GM12865 (cell line): Measurements from ENCODE around the gene PRKCE.
A peak's percentile ranks its signal among the peaks of the same experiment; 100 is the strongest.

Experiments
- DNase-seq: peaks from one replicate; pipeline ENCODE4 v3.0.0; 2010; ENCODE audit warnings: low read depth
- H3K4me3 ChIP-seq: 2 replicates; pipeline ENCODE4 v1.5.1; 2011; ENCODE audit warnings: mild to moderate bottlenecking, low read depth, low read length, control low read depth
- TF ChIP-seq, protein P1 (sequence below): IDR thresholded peaks from 2 replicates; pipeline ENCODE4 v1.5.1; 2011; ENCODE audit warnings: low read length, control low read depth, low read depth, inconsistent platforms; ENCODE audit not compliant: insufficient read depth; ENCODE audit errors: missing control alignments

Gene PRKCE

DNA sequence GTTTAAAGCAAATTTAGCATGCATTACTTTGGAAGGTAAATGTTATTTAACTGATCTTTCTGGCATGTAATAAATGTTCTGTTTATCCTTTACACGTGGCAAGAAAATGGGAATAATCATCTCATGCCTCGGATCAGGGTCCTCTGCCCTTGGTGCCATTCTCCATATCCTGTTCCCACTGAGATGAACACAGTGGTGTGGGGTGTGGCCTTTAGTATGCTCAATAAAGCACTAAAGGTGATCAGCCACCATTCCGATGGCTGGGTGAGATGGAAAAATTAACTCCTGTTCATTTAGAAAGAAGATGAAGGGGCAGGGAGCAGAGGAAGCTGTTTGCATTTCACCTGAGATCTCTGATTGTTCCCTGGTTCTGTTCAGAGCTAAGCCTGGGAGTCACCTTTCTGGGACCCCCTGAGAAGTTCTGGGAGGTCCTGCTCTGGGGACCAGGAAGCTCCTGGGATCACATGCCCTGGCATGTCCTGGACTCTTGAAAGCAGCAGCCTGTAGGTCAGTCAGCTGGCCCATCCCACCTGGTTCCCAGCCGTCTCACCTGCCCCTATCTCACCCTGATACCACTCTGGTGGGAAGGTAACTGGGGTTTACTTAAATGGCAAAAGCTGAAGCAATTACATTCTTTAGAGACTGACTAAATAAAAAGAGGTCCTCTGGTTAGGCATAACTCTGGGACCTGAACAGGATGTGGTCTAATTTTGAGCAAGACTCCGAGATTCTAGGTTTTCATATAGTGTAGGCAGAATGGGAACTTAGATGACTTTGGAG, 356.8 kb downstream of the PRKCE start:
- no peak for DNase-seq

DNA sequence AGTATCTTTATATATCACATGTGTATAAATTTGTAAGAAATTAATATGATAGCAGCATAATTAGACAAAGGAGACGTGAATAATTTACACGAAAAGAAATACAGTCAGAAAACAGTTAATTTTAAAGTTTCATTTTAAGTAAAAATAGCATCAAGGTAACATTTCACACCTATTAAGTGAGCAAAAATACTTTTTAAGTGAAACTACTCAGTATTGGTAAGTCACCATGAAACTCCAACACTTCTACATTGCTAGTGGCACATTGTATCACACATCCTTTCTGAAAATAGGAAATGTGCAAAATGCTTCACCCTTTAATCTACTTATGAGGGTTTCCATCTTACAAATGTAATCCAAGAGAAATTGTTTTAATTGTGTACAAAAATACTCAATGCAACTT, 357.8 kb downstream of the PRKCE start:
- TF ChIP-seq, protein P1, sequence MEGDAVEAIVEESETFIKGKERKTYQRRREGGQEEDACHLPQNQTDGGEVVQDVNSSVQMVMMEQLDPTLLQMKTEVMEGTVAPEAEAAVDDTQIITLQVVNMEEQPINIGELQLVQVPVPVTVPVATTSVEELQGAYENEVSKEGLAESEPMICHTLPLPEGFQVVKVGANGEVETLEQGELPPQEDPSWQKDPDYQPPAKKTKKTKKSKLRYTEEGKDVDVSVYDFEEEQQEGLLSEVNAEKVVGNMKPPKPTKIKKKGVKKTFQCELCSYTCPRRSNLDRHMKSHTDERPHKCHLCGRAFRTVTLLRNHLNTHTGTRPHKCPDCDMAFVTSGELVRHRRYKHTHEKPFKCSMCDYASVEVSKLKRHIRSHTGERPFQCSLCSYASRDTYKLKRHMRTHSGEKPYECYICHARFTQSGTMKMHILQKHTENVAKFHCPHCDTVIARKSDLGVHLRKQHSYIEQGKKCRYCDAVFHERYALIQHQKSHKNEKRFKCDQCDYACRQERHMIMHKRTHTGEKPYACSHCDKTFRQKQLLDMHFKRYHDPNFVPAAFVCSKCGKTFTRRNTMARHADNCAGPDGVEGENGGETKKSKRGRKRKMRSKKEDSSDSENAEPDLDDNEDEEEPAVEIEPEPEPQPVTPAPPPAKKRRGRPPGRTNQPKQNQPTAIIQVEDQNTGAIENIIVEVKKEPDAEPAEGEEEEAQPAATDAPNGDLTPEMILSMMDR, result no peak
- no peak overlapping the region for H3K4me3 ChIP-seq
- peak; percentile 16 for DNase-seq

More for the DNA sequence above, 356.8 kb downstream of the PRKCE start:
- H3K4me3 ChIP-seq, result no peak overlapping the region
- TF ChIP-seq, protein P1, result no peak

DNA sequence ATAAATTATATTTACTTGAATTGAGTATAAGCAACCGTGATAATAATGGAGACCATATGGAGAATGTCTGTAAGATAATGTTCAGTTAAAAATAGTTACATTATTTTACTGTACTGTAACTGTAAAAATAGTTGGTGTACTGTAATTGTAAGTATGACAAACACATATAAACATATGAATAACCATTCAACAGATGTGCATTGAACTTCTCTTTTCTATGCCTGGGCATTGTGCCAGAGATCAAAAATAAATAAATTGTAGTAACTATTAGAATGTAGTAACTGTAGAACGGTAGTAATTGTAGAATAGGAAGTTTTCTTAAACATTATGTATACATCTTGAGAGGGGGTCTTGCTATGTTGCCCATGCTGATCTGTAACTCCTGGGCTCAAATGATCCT, 358.3 kb downstream of the PRKCE start:
- no peak for DNase-seq
- TF ChIP-seq, protein P1, result no peak
- H3K4me3 ChIP-seq, result no peak overlapping the region

DNA sequence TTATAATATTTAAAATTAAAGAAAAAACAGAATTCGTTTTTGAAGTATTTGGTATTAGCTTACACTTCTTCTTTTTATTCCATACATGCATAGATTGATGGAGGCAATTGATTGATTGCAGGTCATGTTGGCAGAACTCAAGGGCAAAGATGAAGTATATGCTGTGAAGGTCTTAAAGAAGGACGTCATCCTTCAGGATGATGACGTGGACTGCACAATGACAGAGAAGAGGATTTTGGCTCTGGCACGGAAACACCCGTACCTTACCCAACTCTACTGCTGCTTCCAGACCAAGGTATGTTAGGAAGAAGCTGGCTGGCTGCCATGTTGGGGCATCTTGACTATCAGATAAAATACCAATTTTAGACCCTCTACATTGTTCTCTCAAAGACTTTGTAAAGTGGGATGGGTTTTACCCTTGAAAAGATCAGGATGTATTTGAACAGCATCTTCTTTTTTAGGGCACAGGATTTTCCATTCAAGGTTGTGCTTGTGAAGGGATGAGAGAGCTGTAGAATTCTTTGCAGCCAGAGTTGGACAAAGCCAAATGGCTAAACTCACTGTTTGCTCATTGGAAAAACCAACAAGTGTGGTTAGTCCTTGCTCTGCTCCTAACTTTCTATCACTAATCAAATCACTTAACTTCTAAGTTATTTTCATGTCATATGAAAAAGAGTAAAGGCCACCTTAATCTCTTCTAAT, 358.9 kb downstream of the PRKCE start:
- DNase-seq, result no peak
- TF ChIP-seq, protein P1, result no peak
- H3K4me3 ChIP-seq, result no peak overlapping the region

DNA sequence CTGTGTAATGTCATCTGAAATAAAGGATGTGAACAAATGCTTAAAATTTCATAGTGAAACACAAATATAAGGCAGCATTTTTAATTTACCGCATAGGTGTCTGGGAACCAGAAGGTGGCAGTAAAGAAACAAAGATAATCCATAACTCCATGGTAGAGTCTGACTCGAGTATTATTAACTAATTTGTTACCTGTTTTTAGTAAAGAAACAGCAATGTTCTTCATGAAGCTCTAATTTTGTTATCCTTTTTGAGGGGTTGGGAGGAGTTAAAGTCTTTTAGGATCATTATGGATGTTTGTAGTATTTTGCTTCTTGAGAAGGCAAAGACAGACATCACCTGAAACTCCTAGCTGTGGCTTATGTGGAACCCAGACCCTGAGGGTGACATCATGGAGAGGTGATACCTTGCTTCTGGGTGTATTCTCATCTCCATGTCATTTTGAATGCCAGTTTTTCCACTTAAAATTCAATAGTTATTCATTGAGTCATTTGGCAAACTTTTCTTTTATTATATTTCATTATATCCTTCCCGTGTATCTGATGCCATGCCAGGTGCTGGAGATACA, 359.5 kb downstream of the PRKCE start:
- H3K4me3 ChIP-seq, result no peak overlapping the region
- TF ChIP-seq, protein P1, result peak; percentile 42
- peak; percentile 38 for DNase-seq

DNA sequence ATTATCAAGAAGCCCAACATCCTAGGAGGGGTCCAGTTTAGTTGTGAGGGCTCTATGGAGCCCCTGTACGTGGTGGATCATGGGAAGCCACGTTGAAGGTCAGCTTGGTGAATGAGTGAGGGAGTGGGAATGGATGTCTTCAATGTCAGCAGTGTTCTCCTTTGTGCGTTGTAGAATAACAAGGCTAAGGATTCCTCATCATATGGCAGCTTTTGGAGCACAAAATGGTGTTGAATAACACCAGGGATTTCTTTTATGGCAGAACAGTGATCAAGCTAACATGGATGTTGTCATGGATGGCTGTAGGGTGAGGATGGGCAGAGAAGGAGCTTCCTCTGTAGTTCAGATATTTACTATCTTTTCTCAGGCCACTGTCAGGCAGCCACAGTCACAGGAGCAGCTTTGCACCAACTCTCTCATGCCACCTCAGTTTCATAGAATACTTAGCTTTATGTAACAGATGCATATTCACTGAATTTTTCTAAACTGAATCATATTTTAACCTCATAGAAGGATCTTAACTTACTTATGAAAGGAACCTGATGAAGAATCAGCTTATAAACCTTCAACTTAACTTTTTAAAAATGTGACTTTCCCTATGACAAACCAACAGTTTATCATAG, 361.3 kb downstream of the PRKCE start:
- TF ChIP-seq, protein P1, result no peak
- H3K4me3 ChIP-seq, result no peak overlapping the region
- no peak for DNase-seq
